ENCODE data around the gene ALG8. TPM values are rescaled to one million over a fixed set of nuclear protein-coding genes. Genes with fewer than 3 reads are reported as not detected.

The ALG8 gene
- polyA plus RNA-seq, 1 donor from 2014 or later: 42.1 TPM

DNA sequence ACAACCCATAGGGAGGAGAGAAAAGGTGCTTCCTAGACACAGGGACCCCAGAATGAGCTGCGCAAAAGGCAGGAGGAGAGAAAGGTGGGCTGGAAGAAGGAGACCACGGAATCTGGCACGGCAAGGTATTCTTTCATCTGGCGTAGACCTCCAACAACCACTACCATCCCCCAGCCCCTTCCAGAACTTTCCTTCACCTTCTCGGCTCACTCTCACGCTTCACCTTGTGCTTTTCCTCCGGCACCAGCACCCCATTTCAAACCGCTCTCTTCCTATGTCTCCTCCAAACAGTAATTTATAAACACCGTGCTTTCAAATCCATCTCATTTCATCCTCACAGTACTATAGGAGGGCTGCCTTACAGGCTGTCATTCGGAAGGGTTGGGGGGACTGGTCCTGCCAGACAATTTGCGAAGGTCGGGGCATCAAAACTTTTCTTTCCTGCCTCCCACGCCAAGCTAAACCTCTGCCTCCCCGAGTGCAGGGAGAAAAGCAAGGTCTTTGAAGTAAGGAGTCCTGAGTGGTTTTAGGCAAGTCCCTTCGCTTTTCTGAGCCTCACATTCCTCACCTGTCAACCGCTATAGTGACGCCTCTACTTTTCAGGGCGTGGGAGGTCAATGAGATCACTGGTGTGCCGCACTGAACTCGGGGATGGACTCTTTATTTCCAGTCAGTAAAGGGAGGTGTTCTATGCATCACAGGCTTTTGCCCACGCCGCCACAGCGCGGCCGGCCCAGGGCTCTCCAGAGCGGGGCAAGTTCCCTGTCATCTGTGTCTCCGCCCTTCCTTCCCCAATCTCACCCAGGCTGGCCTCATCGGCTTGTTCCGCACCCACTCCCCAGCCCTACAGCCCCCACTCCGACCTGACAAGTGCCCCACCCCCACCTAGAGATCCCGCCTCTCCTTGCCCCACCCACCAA is 48.2 kb upstream of the ALG8 start:
- TF ChIP-seq TAF1 (IDR thresholded peaks at IDR 0.05; ENCODE audit: low read depth) (no peak), SMC3 (conservative IDR thresholded peaks at IDR 0.05; ENCODE audit: poor library complexity) (no peak), EZH2 (IDR thresholded peaks at IDR 0.05; ENCODE audit: borderline replicate concordance, insufficient read depth, low read length, poor library complexity, severe bottlenecking) (no peak), MXI1 (conservative IDR thresholded peaks at IDR 0.05; ENCODE audit: poor library complexity, severe bottlenecking) (peak; percentile 2), EP300 (conservative IDR thresholded peaks at IDR 0.05; ENCODE audit: poor library complexity, severe bottlenecking) (no peak)
- TF ChIP-seq, protein P1, sequence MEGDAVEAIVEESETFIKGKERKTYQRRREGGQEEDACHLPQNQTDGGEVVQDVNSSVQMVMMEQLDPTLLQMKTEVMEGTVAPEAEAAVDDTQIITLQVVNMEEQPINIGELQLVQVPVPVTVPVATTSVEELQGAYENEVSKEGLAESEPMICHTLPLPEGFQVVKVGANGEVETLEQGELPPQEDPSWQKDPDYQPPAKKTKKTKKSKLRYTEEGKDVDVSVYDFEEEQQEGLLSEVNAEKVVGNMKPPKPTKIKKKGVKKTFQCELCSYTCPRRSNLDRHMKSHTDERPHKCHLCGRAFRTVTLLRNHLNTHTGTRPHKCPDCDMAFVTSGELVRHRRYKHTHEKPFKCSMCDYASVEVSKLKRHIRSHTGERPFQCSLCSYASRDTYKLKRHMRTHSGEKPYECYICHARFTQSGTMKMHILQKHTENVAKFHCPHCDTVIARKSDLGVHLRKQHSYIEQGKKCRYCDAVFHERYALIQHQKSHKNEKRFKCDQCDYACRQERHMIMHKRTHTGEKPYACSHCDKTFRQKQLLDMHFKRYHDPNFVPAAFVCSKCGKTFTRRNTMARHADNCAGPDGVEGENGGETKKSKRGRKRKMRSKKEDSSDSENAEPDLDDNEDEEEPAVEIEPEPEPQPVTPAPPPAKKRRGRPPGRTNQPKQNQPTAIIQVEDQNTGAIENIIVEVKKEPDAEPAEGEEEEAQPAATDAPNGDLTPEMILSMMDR (IDR thresholded peaks at IDR 0.05; ENCODE audit: poor library complexity, severe bottlenecking): no peak
- H4K20me1 ChIP-seq (ENCODE audit: insufficient read depth): no peaks in the 10 kb centered on the region
- peak overlapping the region; percentile 76 for H3K4me3 ChIP-seq (ENCODE audit: low read length)
- no peaks in the 10 kb centered on the region for H3K9me3 ChIP-seq (ENCODE audit: low read length)
- no peaks in the 10 kb centered on the region for H3F3A ChIP-seq (ENCODE audit: insufficient read depth, low read length, poor library complexity, severe bottlenecking)
- H3K36me3 ChIP-seq (ENCODE audit: insufficient read depth, low read length): no peaks in the 10 kb centered on the region
- H3K27ac ChIP-seq (ENCODE audit: low read length): no peak overlapping the region
- no peaks in the 10 kb centered on the region for H3K9me2 ChIP-seq (ENCODE audit: insufficient read depth, low read length)
- H3K4me2 ChIP-seq (ENCODE audit: low read length): peak overlapping the region; percentile 48
- H3K79me2 ChIP-seq (replicated peaks; ENCODE audit: insufficient read depth, low read length): peaks cover 14% of the 10 kb centered on the region
- peak overlapping the region; percentile 70 for H2AFZ ChIP-seq (ENCODE audit: low read depth, low read length)
- no peaks in the 10 kb centered on the region for H3K27me3 ChIP-seq (ENCODE audit: insufficient read depth, low read depth, low read length)
- H3K9ac ChIP-seq (ENCODE audit: low read length): peak overlapping the region; percentile 66

DNA sequence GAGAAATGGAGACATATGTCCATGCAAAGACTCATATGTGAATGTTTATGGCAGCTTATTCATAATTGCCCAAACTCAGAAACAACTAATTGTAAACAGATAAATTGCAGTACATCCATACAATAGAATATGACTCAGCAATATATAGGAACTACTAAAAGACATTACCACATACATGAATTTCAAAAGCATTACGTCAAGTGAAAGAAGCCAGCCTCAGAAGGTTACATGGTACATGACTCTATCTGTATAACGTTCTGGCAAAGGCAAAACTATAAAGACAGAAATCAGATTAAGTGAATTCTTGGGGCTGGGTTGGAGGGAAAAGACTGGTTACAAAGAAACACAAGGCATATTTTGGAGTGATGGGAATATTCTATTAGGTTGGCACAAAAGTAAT is 41.8 kb upstream of the ALG8 start:
- Histone ChIP-seq H2AFZ (ENCODE audit: low read depth, low read length) (no peak overlapping the region), H3K4me3 (ENCODE audit: low read length) (no peak overlapping the region), H3K27ac (ENCODE audit: low read length) (no peak overlapping the region), H3K9me2 (ENCODE audit: insufficient read depth, low read length) (no peaks in the 10 kb centered on the region), H3K9me3 (ENCODE audit: low read length) (no peaks in the 10 kb centered on the region), H3K79me2 (replicated peaks; ENCODE audit: insufficient read depth, low read length) (no peaks in the 10 kb centered on the region), H3K27me3 (ENCODE audit: insufficient read depth, low read depth, low read length) (no peaks in the 10 kb centered on the region), H3F3A (ENCODE audit: insufficient read depth, low read length, poor library complexity, severe bottlenecking) (no peaks in the 10 kb centered on the region), H3K9ac (ENCODE audit: low read length) (no peak overlapping the region), H4K20me1 (ENCODE audit: insufficient read depth) (no peaks in the 10 kb centered on the region), H3K4me2 (ENCODE audit: low read length) (no peak overlapping the region), H3K36me3 (ENCODE audit: insufficient read depth, low read length) (no peaks in the 10 kb centered on the region)
- TF ChIP-seq TAF1 (IDR thresholded peaks at IDR 0.05; ENCODE audit: low read depth): no peak
- TF ChIP-seq POLR2AphosphoS5 (IDR thresholded peaks at IDR 0.05): no peak
- TF ChIP-seq EP300 (conservative IDR thresholded peaks at IDR 0.05; ENCODE audit: poor library complexity, severe bottlenecking): no peak
- no peak for TF ChIP-seq SMC3 (conservative IDR thresholded peaks at IDR 0.05; ENCODE audit: poor library complexity)
- TF ChIP-seq, protein P1 (IDR thresholded peaks at IDR 0.05; ENCODE audit: poor library complexity, severe bottlenecking): no peak
- no peak for TF ChIP-seq EZH2 (IDR thresholded peaks at IDR 0.05; ENCODE audit: borderline replicate concordance, insufficient read depth, low read length, poor library complexity, severe bottlenecking)
- TF ChIP-seq, protein P2, sequence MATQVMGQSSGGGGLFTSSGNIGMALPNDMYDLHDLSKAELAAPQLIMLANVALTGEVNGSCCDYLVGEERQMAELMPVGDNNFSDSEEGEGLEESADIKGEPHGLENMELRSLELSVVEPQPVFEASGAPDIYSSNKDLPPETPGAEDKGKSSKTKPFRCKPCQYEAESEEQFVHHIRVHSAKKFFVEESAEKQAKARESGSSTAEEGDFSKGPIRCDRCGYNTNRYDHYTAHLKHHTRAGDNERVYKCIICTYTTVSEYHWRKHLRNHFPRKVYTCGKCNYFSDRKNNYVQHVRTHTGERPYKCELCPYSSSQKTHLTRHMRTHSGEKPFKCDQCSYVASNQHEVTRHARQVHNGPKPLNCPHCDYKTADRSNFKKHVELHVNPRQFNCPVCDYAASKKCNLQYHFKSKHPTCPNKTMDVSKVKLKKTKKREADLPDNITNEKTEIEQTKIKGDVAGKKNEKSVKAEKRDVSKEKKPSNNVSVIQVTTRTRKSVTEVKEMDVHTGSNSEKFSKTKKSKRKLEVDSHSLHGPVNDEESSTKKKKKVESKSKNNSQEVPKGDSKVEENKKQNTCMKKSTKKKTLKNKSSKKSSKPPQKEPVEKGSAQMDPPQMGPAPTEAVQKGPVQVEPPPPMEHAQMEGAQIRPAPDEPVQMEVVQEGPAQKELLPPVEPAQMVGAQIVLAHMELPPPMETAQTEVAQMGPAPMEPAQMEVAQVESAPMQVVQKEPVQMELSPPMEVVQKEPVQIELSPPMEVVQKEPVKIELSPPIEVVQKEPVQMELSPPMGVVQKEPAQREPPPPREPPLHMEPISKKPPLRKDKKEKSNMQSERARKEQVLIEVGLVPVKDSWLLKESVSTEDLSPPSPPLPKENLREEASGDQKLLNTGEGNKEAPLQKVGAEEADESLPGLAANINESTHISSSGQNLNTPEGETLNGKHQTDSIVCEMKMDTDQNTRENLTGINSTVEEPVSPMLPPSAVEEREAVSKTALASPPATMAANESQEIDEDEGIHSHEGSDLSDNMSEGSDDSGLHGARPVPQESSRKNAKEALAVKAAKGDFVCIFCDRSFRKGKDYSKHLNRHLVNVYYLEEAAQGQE (IDR thresholded peaks at IDR 0.05; ENCODE audit: borderline replicate concordance): no peak
- TF ChIP-seq RAD21 (conservative IDR thresholded peaks at IDR 0.05): no peak
- TF ChIP-seq MXI1 (conservative IDR thresholded peaks at IDR 0.05; ENCODE audit: poor library complexity, severe bottlenecking): no peak
